Activated CD4-positive, alpha-beta T cell treated with anti-CD3 and anti-CD28 coated beads, Interleukin-2, amount 50 U/mL, for 24 hours (primary cell): Measurements from ENCODE around the gene TRIM58.

ENCODE experiments used
- DNase-seq, 2 donors: peaks; one replicate each; pipeline ENCODE4 v3.0.0-alpha.2; 2020; ENCODE audit warnings: low read depth in 1 of 2, low spot score in 1 of 2

Gene TRIM58, protein sequence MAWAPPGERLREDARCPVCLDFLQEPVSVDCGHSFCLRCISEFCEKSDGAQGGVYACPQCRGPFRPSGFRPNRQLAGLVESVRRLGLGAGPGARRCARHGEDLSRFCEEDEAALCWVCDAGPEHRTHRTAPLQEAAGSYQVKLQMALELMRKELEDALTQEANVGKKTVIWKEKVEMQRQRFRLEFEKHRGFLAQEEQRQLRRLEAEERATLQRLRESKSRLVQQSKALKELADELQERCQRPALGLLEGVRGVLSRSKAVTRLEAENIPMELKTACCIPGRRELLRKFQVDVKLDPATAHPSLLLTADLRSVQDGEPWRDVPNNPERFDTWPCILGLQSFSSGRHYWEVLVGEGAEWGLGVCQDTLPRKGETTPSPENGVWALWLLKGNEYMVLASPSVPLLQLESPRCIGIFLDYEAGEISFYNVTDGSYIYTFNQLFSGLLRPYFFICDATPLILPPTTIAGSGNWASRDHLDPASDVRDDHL

DNA sequence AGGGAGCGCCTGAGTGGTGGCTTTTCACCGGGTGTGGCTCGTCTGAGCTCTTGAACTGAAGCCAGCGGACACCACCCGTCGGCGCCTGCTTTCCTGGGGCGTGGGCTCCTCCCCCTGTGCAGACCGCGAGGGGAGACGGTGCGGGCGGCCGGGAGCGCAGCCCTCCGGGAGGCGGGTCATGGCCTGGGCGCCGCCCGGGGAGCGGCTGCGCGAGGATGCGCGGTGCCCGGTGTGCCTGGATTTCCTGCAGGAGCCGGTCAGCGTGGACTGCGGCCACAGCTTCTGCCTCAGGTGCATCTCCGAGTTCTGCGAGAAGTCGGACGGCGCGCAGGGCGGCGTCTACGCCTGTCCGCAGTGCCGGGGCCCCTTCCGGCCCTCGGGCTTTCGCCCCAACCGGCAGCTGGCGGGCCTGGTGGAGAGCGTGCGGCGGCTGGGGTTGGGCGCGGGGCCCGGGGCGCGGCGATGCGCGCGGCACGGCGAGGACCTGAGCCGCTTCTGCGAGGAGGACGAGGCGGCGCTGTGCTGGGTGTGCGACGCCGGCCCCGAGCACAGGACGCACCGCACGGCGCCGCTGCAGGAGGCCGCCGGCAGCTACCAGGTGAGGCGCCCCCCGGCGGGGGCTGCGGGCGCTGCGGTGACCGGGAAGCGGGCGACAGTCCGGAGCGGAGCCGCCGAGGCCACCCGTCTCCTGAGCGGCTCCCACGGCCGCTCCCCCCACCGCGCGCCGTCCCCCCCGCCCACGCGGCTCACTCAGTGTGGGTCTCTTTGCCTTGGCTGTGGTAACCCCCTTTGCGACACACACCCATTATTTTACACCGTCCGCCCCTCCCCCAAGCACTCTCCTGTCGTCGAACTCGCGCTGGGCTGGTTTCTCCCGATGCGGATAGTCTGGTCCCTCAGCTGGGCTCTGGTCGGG lies at the start of gene TRIM58:
TRIM58 (plus strand) TSS at position 119 of the 916 bp plus-strand sequence; CDS start at position 179, 60 bp downstream.
- no peak for DNase-seq

DNA sequence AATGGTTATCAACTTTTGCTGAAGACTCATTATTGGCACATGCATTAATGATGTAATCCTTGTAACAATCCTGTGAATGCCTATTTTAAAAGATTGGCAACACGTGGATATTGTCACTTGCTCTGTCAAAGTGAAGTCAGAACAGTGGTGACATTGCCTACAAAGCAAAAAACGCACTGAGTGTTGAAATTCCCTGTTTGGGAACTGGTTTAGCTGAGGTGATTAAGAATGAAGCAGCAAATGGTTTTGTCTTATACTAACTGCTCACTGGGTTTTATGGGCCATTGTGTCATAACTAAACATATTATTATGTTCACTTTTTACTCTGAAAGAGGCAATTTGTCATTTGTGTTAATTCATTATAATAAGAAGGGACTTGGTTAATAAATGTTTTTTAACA lies 44.4 kb upstream of the TRIM58 start:
- no peak for DNase-seq

DNA sequence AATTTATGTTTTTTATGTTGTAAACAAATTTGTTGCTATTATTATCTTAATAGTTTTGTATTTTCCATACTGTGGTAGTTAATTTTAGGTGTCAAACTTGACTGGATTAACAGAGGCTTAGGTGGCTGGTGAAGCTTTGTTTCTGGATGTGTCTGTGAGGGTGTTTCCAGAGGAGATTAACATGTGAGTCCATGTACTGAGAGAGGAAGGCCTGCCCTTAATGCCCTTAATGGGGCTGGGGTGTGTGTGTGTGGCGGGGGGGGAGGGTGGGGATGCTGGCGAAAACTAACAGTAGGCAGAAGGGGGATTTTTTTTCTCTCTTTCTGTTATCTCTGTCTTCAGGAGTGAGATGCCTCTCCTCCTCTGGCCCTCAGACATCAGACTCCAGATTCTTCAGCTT lies 34.9 kb upstream of the TRIM58 start:
- no peak for DNase-seq

DNA sequence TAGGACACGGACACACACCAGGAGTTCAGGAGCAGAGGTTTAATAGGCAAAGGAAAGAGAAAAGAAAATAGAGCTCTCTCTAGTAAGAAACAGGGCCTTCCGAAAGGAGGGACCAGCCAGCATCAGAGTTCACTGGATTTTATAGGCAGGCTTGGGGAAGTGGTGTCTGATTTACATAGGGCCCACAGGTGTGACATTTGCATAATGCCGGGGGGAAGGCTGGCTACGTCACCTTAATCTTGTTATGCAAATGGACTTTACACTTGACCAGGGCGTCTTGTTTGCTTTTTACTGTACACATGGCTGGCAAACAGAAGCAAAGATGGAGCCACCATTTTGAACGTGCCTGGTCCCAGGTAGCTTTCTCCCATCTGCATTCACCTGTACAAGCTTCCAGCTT lies 33.0 kb upstream of the TRIM58 start, which contains the start of gene OR14A16:
OR14A16 (minus strand) TSS at position 97 of the 400 bp plus-strand sequence. CDS start 8,390 bp downstream, outside the sequence.
- DNase-seq, result no peak

DNA sequence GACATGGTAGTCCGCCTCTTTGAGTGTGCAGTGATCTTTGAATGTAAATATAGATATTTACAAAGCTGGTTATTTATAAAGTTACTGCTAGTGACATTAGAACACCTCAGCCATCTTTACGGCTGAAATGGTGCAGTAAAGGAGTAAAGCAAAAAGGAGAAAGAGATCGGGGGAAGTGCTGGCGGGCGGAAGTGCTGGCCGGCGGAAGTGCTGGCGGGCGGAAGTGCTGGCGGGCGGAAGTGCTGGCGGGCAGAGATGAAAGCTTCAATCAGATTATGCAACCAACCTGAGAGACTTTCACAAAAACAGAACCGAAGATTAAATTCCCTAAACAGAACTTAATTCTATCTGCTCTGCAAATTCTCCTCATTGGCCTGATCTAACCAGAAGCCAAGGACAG lies 31.6 kb upstream of the TRIM58 start:
- DNase-seq, result no peak

DNA sequence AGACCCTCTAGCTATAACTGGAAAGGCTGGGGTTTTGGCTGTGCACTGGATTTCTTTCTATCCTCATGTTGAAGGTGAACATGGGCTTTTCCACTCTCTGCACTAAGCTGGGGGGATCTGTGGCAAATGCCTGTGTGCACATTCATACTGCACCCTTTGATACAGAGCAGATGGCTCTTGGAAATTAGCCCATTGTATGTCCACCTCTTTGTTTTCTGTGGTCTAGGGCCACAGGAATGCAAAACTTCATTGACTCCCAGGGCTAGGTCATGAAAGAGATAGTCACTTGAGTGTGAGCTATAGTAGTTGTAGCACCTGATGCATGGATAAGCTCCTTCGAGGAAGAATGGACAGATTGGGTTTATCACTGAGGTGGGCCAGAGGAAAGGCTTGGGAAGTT lies 27.3 kb upstream of the TRIM58 start:
- no peak for DNase-seq

DNA sequence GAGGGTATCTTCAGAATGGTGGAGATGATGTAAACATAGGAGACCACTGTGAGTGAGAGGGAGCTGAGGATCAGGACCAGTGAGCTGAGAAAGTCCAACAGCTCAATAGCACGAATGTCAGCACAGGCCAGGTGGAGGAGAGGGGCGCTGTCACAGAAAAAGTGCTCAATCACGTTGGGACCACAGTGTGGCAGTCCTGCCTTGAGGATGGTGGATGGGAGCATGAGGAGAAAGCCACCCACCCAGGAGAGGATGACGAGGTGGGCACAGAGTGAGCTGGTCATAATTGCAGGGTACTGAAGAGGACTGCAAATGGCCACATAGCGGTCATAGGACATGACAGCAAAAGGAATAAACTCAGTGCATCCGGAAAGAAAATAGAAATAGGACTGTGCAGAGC lies 23.4 kb upstream of the TRIM58 start:
- no peak for DNase-seq

DNA sequence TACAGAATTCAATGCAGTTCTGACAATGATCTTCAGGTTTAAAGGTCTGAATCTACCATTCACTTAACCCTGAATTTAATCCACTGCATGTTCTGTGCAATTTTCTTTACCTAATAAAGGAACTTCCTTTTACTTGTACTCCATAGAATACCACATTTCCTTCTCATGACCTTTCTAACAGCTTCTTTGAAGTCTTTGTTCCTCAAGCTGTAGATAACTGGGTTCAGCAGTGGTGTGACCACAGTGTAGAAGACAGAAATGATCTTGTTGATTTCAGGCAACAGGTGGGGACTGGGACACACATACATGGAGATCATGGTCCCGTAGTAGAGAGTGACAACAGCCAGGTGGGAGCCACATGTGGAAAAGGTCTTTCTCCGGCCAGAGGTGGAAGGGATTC lies 16.2 kb upstream of the TRIM58 start:
- DNase-seq, result no peak

DNA sequence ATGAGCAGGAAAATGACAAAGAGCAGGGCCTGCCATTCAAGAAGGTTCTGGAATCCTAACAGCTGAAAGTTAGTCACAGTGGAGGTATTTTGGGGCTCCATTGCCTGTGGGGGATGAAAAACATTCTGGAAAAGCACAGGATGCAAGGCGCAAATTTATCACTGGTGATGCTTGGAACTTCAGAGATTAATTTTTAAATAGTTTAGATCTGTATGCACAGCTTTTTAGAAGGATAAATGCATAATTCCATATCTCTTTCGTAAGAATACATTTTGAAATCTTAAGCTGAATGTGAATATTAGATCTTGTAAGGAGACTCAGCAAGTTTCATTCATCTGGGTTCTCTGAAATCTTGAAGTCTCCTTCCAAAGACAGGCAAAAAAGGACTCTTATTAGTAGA lies 15.2 kb upstream of the TRIM58 start, which contains the start of gene OR11L1:
OR11L1 (minus strand) TSS at position 101 of the 400 bp plus-strand sequence; CDS start at position 101, 0 bp downstream.
- no peak for DNase-seq

DNA sequence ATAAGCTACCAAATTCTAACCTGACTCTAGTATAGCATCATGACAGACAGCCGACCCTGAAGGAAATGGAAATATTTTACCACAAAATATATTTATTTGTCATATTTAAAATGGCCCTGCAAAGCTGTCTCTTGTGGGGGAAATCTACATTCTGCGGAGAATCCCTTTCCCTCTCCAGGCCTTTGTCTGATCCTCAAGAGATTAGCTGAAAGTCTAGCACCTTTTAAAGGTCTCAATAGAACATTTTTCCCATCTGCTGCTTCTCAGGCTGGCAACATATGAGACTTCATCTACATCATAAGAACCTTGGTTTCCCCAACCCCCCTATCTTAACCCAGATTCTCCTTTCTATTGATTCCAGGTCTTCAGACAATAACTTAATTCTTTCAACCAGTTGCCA lies 13.6 kb upstream of the TRIM58 start:
- no peak for DNase-seq

DNA sequence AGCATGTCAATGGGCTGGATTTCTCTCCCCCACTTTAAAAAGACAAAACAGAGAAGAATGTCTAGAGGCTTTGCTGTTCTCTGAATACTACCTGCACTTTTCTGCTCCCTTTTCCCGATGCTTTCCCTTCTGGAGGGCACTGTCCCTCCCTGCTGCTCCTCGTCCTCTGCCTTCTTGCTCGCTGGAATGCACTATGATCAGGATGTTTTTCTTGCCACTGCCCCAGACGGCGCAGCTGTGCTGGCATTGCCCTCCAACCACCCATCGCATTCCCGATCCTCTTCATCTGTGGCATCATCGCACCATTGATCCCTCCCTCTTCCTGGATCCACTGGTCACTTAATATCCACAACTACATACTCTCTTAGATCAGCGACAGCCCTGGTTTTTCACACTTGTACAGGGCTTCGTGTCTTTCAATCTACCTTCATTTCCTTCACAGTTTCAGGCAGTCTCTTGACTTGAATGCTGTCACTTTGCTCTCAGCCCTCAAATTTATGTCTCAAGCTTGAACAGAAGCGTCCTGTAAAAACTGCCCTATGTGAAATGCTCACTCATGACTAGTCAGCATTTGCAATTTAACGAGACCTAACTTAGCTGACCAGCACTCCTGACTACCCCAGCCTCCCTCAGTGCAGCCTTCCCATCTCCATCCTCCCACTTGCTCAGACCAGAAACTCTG lies 11.8 kb upstream of the TRIM58 start:
- DNase-seq, result no peak

DNA sequence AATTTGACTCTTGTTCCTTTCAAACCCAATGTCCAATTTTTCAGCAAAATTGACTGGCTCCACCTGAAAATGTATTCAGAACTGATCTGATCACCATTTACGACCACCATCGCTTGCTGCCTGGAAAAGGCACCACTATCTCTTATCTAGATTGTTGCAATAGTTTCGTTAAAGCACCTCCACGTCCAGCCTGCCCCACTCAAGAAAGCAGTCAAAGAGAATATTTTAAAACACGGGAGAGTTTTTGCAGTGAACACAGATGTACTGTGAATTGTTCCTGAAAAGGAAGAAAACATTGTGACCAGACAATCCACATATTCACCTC lies 11.3 kb upstream of the TRIM58 start:
- no peak for DNase-seq

DNA sequence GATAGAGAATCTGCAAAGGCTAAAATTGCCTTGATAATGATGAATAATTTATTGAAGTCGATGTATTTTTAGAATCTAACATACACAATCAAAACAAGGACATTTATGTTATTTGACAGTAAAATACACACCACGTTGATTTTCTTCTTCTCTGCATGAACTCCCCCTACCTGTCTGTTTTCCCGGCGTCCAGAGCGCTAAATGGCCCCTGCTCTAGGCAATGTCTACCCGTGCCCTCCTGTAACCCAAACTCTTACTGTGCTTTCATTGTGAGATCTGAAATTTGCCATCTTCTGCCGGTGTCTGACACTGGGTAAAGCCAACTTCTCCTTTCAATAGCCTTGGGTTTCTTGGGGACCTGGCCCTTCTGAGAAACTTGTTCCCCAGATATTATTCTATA lies 8.6 kb upstream of the TRIM58 start:
- DNase-seq, result no peak

DNA sequence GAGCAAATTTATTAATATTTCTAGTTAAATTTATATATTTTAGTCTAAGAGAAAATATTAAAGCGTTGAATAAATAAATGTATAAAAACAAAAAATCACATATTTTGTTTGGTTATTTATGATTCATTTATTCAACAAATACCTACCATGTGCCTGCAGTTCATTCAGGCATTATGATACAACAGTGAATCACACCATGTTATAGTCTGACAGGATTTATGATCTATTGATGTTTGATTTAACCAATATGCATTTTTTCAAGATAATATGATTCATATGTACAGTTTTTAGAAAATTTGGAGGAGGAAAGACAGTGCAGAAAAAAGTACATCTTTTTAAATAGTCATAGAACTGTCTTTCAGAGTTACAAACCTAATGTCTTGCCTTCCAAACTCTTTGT lies 7.4 kb upstream of the TRIM58 start:
- DNase-seq, result no peak

DNA sequence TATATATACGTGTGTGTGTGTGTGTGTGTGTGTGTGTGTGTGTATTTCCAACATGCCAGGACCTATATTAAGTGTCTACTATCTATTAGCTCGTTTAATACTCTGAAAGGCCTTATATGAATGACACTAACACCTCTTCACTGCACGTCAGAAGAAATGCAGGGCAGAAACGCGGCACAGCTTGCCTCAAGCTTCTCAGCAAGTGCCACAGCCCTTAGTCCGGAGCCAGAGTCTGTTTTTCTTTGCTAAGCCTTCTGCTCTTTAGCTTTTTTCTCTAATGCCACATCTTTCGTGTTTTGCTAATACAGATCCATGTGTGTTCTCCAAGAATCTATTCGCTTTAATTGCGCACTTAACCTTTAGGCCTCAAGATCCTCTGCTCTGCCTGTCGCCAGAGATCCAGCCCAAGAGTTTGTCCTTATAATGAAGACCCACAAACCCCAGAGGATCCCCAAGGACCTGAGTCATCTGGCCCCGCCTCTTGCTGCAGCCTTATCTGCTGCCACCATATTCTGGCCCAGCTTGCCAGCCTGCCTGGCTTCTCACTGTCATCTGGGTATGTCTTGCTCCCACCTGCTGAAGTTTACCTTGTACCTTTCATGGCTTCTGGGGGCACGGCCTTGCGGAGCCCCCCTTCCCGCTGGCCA lies 2.0 kb upstream of the TRIM58 start:
- DNase-seq, result no peak

DNA sequence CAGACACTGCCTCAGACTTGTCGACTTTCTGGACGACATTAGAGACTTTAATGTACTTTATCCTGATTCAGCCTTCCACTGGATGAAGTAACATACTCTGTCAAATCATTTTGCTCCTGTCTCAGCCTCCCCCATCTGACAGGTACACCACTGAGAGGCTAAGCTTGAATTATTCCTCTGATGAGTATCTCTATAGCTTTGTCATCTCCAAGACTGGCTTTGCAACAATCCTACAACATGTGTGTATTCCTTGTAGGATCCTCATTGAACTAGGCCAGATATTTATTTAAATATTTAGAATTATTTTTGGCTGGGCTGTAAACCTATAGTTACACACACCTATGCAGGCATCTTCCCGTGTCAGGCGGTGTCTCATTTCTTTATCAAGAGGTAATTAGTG lies 1.1 kb upstream of the TRIM58 start:
- DNase-seq, result no peak

DNA sequence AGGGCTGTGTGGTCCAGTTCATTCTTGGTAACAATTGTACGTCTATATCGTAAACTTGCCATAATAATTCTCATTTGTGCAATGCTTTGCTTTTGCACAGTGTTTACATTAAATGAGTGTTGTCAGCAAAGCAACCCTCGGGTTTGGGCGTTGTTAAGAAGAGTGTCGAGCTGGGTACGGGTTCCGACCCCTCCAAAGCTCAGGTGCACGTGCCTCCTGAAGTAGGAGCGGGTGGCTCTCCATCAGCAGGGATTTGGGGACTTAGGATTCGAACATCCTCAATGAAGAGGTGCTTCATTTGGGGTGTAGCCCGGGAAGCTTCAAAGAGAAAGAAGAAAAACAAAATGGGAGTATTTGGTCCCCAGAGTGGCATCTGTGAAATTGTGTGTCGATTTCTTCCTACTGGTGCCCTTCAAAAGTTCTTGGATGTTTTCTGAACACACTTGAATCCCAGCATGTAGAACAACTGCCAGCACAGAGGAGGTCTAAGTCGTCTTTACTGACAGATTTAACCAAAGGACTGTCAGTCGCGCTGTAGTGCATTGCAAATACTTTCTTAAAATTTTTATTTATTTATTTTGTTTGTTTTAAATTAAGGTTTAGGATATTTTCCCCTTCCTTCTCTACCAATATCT lies 1.1 kb downstream of the TRIM58 start:
- DNase-seq, result no peak

DNA sequence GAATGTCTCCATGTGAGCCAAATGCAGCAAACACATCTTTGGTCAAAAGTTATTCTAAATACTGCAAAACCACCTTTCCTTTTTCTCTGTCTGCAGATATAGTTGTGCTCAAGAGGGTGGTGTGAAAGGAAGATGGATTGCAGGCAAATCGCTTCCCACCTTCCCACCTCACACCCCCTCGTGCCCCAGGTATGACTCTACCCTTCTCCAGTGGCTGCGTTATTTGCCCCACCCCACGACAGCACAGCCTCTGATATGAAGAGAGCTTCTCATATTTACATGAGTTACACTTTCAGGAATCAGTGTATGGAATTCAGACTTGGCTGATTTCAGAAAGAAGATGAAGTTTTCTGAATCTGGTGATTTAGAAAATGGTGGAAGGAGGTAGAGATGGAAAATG lies 5.8 kb downstream of the TRIM58 start:
- no peak for DNase-seq

DNA sequence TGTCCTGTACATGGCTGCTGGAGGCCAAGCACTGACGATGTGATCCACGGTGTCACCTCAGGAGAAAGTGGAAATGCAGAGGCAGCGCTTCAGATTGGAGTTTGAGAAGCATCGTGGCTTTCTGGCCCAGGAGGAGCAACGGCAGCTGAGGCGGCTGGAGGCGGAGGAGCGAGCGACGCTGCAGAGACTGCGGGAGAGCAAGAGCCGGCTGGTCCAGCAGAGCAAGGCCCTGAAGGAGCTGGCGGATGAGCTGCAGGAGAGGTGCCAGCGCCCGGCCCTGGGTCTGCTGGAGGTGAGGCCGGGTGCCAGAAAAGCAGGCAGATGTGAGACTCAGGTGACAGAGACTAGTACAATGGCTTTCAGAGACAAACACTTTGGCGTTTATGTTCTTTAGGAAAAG lies 7.7 kb downstream of the TRIM58 start:
- no peak for DNase-seq

DNA sequence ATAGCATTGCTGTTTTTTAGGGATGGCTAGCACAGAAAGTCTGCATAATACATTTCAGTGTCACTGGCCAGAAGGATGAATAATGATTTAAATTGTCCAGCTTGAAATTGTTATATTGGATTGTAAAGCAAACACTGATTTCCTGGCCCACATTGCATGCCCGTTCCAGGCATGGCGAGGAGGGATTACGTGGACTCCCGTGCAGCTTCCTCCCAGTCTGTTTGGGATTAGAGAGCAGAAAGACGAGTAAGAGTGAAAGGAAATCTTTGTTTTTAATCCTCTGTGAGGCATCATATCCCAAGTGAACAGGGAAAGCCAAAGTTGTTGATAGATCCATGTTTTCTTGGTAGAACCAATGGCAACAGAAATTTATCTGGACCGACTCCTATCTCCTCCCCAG lies 8.4 kb downstream of the TRIM58 start:
- DNase-seq, result no peak
